ENCODE measurements around the gene KIF5A. TPM values are rescaled to one million over a fixed set of nuclear protein-coding genes. Genes with fewer than 3 reads are reported as not detected.

KIF5A gene
- total RNA-seq, 1 donor from 2014 or later, result 0.08 TPM

- intact Hi-C loops (cut with DNase I), result no loop called here
- ATAC-seq (ENCODE audit: poor library complexity), result peak; percentile 100
- peak; percentile 89 for DNase-seq
These were observed 41.3 kb downstream of the KIF5A start, which contains the start of gene PIP4K2C for GRCh38 chr12:57590864-57591781. TSS of gene PIP4K2C (plus strand) at chr12:57591192. CDS start at chr12:57591290, 98 bp downstream.

GRCh38 chr12:57591782-57592325 lies 42.0 kb downstream of the KIF5A start:
- ATAC-seq (ENCODE audit: poor library complexity) (no peak), DNase-seq (no peak)
- intact Hi-C loops (cut with DNase I), result no loop called here

- no peak for ATAC-seq (ENCODE audit: poor library complexity)
- DNase-seq, result no peak
- intact Hi-C loops (cut with DNase I), result no loop called here
These were observed 42.8 kb downstream of the KIF5A start for GRCh38 chr12:57592551-57593165.

- DNase-seq (no peak), ATAC-seq (ENCODE audit: poor library complexity) (no peak)
- intact Hi-C loops (cut with DNase I), result no loop called here
These were observed 43.3 kb downstream of the KIF5A start for GRCh38 chr12:57593187-57593586.

GRCh38 chr12:57600395-57600794 lies 50.6 kb downstream of the KIF5A start:
- ATAC-seq (ENCODE audit: poor library complexity) (no peak), DNase-seq (no peak)
- intact Hi-C loops (cut with DNase I), result no loop called here

- intact Hi-C loops (cut with DNase I), result no loop called here
- ATAC-seq (ENCODE audit: poor library complexity) (no peak), DNase-seq (no peak)
These were observed 52.7 kb downstream of the KIF5A start for GRCh38 chr12:57602544-57602943.

GRCh38 chr12:57603324-57603723 lies 53.5 kb downstream of the KIF5A start:
- intact Hi-C loops (cut with DNase I), result no loop called here
- no peak for ATAC-seq (ENCODE audit: poor library complexity)
- no peak for DNase-seq

GRCh38 chr12:57603815-57604453 lies 54.1 kb downstream of the KIF5A start:
- ATAC-seq (ENCODE audit: poor library complexity) (peak; percentile 64), DNase-seq (no peak)
- intact Hi-C loops (cut with DNase I), result no loop called here

GRCh38 chr12:57604454-57604991 lies 54.7 kb downstream of the KIF5A start, which contains the start of gene DTX3:
TSS of gene DTX3 (plus strand) at chr12:57604824. CDS start at chr12:57606518, 1,694 bp downstream.
- intact Hi-C loops (cut with DNase I), result no loop called here
- ATAC-seq (ENCODE audit: poor library complexity) (peak; percentile 67), DNase-seq (peak; percentile 58)

GRCh38 chr12:57604992-57605810 lies 55.4 kb downstream of the KIF5A start:
- intact Hi-C loops (cut with DNase I), result no loop called here
- ATAC-seq (ENCODE audit: poor library complexity) (peak; percentile 12), DNase-seq (peak; percentile 70)

- ATAC-seq (ENCODE audit: poor library complexity) (no peak), DNase-seq (no peak)
- intact Hi-C loops (cut with DNase I), result no loop called here
These were observed 56.0 kb downstream of the KIF5A start for GRCh38 chr12:57605811-57606311.

- DNase-seq, result no peak
- ATAC-seq (ENCODE audit: poor library complexity), result no peak
- intact Hi-C loops (cut with DNase I), result no loop called here
These were observed 56.6 kb downstream of the KIF5A start for GRCh38 chr12:57606399-57606798.

- ATAC-seq (ENCODE audit: poor library complexity), result no peak
- no peak for DNase-seq
These were observed 57.0 kb downstream of the KIF5A start for GRCh38 chr12:57606821-57607220.

GRCh38 chr12:57607958-57608663 lies 58.3 kb downstream of the KIF5A start:
- no peak for ATAC-seq (ENCODE audit: poor library complexity)
- intact Hi-C loops (cut with DNase I), result no loop called here
- DNase-seq, result no peak

More at GRCh38 chr12:57606821-57607220, 57.0 kb downstream of the KIF5A start:
- intact Hi-C loops (cut with DNase I), result no loop called here

- intact Hi-C loops (cut with DNase I), result no loop called here
- ATAC-seq (ENCODE audit: poor library complexity) (no peak), DNase-seq (no peak)
These were observed 59.4 kb downstream of the KIF5A start for GRCh38 chr12:57609101-57609780.

- intact Hi-C loops (cut with DNase I), result no loop called here
- peak; percentile 16 for ATAC-seq (ENCODE audit: poor library complexity)
- DNase-seq, result peak; percentile 62
These were observed 60.1 kb downstream of the KIF5A start for GRCh38 chr12:57609781-57610553.
